ENCODE data around the gene SRSF3.
"Not testable (repeated sequence)": the region's sequence is repeated elsewhere in the genome, so short reads cannot be mapped to it uniquely, and the experiment has no call there.

Gene SRSF3

GRCh38 chr6:36649701-36650484 lies 55.7 kb downstream of the SRSF3 start:
- DNase-seq (ENCODE audit: low read depth): no peak

DNA sequence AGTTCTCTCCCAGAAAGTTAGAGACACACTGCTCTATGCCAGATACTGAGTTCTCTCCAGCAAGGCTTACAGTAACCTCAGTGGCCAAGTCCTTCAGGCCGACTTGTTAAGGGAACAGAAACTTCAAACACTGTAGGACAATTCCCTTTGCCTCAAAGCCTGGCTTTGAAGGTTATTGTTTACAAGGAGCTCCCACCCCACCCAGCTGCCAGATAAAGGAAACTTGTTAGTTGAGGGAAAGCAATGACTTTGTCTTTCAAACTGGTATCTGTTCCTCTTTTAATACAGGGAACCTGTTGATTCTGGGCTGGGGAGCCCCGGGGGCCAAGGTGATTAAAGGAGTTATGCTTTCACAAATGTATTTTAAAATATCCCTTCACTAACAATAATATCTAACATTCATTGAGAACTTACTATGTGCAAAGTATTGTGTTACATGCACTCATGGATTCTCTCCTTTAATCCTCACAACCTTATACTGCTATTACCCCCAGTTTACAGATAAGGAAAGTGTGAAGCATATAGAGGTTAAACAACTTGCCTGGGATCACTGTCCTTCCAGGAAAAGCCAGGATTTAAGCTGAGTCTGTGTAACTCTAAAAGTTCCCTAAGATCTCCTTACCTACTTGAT lies 56.8 kb downstream of the SRSF3 start:
- DNase-seq (ENCODE audit: low read depth): no peak

DNA sequence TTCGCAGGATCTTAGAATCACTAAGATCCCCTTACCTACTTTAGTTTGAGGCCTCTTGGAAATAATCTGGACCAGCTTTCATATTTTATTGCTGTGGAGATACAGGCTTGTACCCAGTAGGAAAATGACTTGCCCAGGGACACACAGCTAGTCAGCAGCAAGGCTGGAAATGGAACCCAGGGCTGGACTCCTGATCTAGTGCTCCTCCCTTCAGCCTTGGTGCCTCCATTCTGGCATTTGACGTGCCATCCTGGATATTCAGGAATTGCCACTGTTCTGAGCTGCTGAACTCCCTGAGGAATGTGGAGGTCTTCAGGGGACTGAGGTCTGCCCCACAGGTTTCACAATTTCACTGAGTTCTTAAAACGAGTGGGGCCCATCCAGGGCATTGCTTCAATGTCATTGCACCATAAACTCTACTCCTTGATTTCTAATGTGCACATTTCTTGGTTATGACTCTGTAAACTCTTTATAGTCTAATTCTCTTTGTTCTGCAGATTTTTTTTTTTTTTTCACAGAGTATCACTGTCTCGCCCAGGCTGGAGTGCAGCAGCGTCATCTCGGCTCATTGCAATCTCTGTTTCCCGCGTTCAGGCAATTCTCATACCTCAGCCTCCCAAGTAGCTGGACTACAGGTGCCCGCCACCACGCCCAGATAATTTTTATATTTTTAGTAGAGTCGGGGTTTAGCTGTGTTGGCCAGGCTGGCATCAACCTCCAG lies 57.7 kb downstream of the SRSF3 start:
- no peak for DNase-seq (ENCODE audit: low read depth)

- DNase-seq (ENCODE audit: low read depth): not testable (repeated sequence)
Observed at GRCh38 chr6:36654469-36654868, 60.3 kb downstream of the SRSF3 start.
